ENCODE results near the gene RCSD1.

The RCSD1 gene

DNA sequence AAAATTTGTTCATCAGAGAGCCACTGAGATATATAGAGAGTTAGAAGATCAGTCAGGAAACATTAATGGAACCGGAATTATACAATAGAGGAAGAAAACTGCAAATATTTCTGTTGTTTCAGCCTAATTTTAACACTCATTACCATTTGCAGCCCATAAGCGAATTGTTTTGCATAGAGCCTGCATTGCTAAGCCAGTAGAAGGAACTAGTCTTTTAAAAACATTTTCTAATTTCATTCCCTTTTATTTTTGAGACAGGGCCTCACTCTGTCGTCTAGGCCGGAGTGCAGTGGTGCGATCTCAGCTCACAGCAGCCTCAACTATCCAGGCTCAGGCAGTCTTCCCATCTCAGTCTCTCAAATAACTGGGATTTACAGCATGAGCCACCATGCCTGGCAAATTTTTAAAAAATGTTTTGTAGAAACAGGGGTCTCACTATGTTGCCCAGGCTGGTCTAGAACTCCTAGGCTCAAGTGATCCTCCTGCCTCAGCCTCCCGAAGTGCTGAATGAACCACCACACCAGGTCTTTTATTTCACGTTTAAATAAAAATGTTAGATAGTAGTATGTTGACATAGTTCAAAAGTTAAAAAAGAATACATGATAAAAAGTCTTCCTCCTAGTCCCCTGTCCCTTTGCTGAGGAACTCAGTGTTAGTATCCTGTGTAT lies 117.1 kb downstream of the RCSD1 start:
- no peak for DNase-seq (ENCODE audit: low read depth)

DNA sequence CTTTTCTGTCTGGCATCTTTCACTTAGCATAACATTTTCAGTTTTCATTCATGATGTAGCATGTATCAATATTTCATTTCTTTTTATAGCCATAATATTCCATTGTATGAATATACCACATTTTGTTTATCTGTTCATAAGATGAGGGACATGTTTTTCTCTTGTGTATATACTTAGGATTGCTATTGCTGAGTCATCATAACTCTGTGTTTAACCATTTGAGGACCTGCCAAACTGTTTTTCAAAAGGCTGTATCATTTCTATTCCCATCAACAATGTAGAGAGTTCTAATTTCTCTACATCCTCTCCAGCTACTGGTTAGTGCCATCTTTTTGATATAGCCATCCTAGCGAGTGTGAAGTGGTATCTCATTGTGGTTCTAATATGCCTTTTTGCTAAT lies 118.0 kb downstream of the RCSD1 start:
- no peak for DNase-seq (ENCODE audit: low read depth)

DNA sequence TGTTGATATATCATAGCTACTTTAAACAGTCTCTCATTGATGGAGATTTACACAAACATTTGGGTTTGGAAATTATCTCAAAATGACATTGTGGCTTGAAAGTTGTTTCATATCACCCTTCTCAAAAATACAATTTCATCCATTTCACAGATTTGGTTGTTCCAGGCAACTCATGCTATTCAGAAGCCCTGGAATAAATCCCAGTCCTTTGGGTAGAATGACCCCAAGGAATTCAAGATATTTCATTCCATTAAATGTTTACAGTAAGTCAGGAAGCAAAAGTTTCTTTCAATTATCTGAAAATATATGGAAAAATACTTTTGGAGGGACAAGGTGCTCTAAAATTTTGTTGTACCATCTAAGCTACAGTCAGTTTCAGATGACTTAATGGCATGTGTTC lies 118.9 kb downstream of the RCSD1 start:
- no peak for DNase-seq (ENCODE audit: low read depth)

DNA sequence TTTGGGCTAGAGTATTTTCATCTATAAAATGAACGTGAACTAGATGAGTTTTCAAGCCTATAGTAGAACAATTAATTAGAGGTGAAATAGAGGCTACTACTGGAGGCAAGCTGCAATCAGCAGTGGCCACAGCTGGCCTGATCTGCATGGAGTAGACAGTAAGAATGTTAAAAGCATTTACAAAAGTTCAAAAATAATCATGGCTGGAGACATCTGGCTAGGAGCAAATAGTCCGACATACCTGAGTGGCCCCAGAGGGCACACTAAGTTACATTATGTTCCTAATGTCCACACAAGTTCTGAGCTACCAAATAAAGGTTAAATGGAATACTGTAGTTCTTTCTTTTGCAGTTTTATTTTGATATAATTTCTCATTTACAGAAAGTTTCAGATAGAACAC lies 119.7 kb downstream of the RCSD1 start:
- DNase-seq (ENCODE audit: low read depth): no peak

DNA sequence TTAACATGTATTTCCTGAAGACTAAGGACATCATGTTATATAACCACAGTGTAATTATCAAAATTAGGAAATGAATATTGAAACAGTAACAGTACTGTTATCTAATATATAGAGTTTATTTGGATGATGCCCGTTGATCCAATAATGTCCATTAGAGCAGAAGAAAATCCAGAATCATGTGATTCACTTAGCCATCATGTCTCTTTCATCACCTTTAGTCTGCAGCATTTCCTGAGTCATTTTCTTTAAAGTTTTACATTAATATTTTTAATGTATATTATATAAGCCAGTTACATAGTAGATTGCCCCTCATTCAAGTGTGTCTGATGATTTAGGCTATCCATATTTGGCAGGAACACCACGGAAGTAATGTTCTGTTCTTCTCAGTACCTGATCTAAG lies 120.6 kb downstream of the RCSD1 start:
- no peak for DNase-seq (ENCODE audit: low read depth)

DNA sequence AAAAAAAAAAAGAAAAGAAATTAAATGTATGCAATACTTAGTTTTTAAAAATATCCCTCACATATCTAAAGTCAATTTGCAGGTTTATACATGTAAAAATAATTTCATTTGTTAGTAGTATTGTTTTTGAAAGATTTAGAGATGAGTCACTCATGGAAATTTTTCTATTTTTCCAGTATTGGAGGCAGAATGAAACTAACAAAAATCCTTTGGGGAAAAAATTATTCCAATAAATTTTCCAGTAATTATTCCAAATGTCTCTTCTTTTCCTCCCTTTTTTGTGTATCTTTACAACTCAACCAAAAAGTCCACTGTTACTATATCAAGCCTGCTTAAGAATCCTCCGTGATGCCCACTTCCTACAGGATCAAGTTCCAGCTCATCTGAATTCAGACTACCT lies 121.6 kb downstream of the RCSD1 start:
- no peak for DNase-seq (ENCODE audit: low read depth)

DNA sequence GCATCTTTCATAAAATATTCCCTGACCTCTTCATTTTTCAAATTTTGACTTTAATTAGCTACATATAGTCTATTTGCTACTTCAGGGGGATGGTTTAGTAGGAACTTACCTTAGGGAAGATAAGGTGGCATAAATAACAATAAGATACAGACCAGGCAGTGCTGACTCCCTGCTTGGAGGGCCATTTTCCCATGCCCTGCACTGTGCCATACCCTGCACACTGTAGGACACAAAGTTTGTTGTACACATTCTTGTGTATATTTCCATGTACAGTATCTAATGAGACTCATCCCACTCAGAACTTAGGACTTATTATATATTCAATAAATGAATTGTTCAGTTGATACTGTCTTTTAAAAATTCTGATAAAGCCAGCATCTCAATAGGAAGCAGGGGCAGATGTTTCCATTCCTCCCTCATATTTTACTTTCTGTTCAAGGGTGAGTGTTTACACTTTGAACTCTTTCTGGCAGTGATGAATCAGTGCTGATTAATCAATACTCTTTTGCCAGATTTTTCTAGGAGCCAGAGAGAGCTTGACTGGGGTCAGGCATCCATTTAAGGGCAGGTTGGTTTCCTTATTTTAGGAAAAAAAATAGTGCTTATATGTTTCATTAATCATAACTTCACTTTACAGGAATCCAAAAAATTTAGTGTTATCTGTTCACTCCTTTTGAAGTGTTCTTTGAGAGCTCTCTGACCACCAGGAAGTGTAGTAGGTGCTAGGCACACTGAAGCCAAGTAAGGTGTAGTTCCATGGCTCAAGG lies 122.4 kb downstream of the RCSD1 start:
- no peak for DNase-seq (ENCODE audit: low read depth)

DNA sequence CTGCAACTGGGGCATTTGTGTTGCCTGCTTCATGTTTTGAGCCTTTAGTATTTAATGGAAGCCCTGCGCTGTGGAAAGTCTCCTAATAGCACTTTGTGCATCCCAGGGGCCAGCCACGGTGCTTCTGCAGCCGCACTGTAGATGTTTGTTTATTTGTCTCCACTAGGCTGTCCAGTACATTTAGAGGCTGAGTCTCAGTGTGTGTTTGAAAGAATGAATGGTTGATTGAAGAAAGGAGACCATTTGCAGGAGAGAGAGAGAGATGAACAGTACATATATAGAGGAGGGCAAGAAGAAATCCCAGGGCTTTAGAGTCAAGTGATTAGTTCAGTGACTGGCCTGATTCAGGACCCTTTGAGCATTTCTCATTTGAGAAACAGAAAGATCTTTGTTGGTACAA lies 125.6 kb downstream of the RCSD1 start:
- DNase-seq (ENCODE audit: low read depth): no peak

Measured in HS-27A (cell line).